HUDEP-2 (cell line): ENCODE measurements around the gene CCR7.
"Not testable (repeated sequence)": the region's sequence is repeated elsewhere in the genome, so short reads cannot be mapped to it uniquely, and the experiment has no call there.

Source experiments
- DNase-seq, 76 experiments: peaks; one replicate each; lab custom pipeline; 2025; ENCODE audit not compliant: unreplicated experiment in 76 of 76; lab: John Stamatoyannopoulos, UW

CCR7 gene

DNA sequence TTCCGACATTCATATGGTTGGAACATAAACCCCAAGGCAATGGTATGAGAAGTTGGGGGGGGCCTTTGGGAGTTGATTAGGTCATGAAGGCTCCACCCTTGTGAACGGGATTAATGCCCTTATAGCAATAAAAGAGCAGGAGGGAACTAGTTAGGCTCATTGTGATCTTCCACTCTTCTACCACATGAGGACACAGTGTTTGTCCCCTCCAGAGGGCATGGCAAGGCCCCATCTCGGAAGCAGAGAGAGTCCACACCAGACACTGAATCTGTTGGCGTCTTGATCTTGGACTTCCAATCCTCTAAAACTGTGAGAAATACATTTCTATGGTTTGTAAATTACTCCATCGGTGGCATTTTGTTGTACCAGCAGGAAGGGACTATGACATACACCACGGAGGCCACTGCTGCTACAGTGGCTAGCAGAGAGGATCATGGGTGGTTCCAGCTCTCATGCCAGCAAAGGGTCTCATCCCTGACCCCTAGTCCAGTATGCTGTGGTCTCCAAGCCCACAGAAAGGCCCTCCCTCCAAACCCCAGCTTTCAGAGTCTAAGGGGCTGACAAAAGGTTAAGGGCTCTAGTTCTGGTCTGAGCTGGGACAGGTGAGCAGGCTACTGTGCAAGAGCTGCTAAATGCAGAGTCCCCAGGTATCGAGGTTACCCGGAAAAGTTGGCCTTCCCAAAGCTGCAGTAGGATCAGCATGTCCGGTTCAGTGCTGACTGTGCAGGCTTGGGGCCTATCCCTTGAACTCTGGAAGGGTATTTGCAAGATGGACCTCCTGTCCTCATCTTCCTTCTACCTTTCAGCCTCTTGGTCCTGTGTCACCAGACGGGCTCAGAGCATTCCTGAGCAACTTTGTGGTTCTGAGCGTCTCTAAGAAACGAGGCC, 12.2 kb downstream of the CCR7 start:
- DNase-seq: no peak

DNA sequence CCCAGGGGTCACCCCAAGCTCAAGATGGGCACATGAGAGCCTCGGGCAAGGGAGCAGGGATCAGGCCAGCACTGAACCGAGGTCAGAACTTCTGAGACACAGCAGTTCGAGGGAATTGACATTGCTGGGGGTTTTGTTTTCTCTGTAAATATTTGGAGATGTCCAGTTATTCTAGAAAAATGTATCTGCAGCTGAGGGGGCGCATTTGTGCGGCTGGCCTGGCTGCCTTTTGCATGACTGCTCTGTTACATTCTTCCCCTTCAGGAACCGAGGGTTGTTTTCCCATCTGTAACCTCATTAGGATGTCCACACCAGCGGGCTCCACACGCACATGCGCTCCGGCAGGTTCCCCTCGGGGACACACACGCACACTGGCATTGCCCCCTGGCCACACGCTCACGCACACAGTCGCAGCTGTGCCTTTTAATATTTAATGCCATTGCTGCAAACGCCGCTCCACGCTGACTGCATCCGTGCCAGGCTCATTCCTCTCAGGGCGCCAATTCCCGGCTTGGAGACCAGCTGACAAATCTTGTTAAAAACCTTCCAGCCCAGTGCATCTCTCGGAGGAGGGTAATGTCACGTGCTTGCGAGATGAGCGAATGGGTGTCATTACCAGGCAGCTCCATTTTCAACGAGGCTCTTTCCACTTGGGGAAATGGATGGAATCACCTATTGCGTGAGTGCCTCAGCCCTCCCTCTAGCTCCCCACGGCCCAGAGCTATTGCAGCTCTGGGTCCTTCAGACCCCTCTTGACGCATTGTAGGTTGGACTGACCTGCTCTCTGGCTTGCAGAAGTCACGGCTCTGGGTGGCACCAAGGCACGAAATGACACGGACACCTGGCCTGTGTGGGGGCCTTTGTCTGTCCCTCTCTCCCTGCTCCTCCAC, 13.1 kb downstream of the CCR7 start:
- no peak for DNase-seq

DNA sequence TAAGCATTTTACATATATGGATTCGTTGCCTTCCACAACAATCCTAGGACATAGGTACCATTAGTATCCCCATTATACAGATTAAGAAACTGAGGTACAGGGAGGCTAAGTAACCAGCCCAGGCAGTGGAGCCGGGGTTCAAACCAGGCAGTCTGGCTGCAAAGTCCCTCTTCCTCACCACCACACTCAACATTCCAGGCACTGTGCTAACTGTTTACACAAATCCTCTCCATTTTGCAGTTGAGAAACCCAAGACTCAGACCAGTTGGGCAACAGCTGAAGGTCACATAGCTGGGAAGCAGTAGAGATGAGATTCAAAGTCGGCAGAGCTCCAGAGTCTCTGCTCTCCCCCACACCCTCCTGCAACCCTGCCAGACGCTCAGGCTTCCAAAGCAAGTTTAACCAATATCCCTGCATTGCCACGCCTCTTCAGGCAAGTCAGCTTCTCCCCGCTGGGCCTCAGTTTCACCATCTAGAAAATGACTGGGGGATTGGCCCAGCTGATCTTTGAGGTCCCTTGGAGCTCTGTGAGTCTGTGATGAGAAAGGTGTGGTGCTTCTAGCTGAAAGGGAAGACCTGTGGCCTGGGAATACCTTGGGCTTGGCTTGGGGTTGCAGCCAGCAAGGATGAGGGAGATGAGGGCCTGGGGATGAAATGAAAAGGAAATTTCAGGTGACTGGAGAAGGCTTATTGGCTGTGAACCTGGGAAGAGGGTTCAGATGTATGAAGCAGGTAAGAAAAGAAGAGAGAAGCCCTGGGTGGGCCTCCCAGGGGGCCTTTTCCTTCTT, 14.0 kb downstream of the CCR7 start:
- no peak for DNase-seq

DNA sequence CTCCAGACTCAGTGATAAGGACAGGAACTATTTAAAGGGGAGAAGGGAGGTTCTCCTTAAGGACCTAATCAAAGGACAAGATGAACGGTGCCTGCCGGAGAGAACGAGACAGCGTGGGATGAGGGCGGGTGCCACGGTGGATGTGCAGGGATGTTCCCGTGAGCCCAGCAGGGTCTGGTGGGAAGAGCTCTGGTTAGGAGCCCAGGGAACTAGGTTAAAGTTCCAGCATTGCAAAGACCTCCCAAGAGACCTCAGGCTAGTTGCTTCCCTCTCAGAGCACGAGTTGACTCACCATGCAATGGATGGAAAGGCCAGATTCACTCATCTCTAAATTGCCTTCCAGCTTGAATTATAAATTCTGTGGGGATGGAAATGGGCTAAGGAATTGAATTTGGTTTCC, 14.7 kb downstream of the CCR7 start:
- no peak for DNase-seq

DNA sequence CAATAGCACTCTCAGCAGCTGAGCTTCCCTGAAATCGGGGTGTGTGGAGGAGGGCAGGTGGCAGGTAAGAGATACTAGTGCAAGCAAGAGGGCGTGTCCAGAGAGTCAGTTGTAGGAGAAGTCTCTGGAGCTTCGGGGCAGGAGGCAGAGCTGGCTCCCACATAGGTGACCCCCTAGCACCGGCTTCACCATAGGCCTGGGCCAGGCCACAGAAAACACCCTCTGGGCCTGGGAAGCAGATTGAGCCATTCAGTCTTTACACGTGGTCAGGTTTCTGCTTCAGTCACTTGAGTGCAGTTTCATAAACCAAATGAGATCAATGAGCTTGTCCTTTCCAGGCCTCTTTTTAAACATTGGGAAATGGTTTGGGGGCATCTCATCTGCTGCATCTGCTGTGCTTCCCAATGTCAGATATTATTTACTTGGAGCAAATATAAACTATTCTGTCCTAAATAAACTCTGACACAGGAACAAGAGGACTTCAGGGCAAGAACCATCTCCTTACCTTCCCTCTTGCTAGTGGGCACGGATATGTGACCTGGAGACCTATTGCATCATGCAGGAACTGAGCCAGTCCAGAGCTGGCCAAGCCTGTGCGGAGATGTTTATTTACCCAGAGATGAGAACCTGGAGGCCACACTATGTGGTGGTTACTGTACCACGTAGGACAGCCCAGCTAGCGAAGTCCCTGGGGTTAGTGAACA, 16.1 kb downstream of the CCR7 start:
- no peak for DNase-seq

DNA sequence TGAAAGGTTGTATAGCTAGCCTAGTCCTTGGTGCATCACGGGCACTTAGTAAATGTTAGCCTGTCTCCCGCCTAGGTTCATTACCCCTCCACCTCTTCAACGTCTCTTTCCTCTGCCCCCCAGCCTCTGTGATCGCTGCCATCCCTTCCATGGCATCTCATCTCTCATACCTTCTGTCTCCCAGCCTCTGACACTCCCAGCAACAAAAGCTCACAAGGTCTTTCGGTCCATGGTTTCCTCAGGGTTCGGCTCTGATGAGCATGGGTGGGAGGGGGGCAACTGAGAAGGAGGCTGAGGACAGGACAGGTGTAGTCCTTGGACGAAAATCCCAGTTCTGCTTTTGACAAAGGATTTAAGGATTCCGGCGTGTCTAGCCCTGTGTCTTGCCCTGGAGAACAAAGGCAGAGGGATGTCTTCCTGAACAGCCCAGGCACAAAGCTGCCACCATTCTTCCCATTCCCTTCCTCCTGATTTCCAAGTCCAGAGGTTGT, 16.7 kb downstream of the CCR7 start:
- no peak for DNase-seq

DNA sequence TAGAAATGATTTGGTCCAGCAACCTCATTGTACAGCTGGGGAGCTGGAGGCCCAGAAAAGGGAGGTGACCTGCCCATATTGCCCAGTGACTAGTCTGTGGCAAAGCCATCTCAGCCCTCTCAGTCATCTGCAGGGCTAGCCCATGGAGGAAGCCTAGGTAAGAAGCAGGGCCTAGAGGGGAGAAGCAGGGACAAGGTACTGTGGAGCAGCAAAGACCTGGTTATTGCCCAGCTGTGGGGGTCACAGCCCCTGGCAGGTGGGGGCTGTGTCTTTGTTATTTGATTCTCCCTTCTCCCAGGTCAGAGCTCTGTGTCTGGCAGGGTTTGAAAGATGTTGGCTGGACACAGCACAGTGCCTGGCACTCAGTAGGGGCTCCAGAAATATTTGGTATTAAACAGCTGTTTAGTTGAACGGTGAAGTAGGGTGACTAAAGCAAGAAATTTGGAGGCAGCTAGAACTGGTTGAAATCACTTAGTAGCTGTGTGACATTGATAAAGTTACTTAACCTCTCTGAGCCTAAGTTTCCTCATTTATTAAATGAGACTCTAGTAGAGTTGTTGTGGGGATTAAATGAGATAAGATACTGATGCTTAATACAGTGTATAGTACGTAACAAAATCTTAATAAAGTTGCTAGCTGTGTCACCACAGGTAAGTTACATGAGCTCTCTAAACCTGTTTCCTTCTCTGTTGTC, 17.3 kb downstream of the CCR7 start:
- no peak for DNase-seq

DNA sequence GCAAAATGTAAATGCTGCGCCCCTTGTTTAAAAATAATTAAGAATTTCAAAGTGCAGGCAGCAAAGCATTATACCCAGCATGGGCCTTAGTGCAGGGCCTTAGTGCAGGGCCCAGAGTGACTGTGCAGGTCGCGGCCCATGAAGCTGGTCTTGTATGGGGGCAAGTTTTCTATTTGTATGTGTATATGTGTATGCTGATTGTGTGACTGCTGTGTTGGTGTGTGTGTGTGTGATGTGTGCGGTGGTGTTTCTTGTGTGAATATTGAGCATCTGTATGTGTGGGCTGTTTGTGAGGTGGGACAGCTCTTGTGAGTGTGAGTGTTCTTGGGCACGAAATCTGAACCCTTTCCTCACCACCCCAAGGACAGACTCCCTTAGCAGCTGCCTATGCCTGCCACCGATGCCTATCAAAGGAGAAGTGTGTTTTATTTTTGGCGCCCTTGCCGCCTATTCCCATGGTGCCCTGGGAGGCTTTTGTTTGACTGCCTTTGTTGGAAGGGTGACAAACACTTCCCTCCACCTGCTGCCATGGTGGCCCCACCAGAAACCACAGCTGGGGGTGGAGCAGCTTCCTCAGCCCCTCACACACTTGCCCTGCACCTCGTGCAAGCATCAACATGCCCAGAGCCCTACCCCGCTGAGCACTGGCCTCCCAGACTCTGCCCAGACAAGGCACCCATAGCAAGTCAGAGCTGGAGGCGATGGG, 18.0 kb downstream of the CCR7 start:
- no peak for DNase-seq

DNA sequence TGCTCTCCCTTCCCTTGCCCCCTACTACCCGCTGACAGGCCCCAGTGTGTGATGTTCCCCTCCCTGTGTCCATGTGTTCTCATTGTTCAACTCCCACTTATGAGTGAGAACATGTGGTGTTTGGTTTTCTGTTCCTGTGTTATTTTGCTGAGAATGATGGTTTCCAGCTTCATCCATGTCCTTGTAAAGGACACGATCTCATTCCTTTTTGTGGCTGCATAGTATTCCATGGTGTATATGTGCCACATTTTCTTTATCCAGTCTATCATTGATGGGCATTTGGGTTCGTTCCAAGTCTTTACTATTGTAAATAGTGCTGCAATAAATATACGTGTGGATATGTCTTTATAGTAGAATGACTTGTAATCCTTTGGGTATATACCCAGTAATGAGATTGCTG, 18.8 kb downstream of the CCR7 start:
- DNase-seq: not testable (repeated sequence)

DNA sequence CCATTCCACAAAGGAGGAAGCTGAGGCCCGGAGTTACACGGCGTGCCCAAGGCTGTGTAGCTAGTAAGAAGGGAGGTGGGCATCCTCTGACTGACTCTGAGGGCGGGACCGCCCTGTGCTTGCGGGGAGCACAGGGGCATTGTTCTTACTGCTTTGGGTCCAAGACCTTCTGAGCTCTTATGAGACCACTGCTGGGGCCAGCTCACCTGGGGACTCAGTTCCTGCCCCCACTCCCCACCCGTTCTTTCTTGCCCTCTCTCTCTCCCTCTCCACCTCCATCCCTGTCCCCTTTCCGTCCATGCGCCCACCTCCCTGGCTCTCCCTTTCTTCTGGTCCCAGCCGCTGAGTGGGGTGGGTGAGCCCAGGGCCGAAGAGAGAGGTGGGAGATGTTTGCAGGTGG, 19.6 kb downstream of the CCR7 start:
- DNase-seq: no peak

DNA sequence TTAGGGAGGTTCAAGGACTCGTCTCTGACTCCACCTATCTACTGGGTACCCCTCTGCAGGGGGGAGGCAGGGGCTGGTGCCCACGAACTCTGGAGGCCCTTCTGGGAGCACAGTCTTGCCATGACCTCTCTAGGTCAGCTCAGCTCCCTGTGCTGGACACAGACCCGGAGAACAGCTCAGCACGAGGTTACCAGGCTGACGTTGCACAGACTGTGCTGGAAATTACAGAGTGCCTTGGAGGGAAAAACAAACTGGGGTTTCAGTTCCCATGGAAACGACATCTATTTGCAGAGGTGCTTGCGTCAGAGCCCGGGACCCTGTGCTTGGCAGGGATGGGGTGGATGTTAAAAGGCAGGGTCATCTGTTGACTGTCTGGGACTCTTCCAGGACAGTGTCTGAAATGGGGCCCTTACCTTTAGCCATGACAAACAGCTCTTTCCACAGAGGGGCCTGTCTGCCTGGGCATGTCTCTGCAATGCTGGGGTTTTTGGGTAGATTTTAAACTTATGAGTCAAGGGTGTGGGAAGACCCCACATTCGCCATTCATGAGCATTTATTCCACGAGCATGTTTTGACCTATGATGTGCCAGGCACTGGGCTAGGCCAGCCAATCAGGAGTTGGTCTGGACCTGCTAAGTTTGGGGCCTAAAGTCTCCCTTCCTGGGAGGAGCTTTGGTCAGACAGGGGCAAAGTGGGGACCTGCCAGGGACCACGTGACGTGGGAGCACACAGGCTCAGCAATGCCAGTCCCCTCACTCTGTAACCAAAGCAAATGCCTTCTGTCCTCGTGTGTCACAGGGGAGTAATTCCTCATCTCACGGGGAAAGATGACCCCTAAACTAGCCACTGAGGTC, 22.5 kb downstream of the CCR7 start:
- DNase-seq: no peak

DNA sequence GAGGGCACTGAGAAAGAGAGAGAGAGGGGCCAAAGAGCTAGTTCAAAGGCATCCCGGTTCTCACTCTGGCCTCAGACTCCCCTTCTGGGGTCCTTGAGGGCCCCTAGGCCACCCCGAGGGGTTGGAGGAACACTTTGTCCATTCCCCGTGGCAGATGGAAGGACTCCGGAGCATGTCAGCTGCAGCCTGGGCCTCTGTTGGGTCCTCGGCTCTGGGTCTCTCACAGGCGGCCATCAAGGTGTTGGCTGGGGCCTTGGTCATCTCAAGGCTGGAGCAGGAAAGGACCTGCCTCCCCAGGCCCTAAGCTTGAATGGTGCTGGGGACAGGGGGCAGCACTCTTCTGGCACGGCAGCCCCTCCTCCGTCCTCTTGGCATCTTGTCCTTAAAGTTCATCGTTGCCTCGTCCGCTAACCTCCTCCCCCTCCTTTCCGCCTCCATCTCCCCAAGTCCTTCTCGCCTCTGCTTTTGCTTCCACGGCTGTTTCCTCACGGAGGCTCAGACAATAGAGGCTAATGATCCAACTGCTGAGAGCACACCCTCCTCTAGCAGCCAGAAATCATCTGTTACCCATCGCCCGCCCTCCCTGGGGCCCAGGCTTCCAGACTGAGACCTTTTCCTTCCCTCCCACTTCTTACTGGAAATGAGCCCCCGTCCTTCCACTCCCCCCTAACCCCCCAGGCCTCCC, 23.3 kb downstream of the CCR7 start:
- DNase-seq: no peak

DNA sequence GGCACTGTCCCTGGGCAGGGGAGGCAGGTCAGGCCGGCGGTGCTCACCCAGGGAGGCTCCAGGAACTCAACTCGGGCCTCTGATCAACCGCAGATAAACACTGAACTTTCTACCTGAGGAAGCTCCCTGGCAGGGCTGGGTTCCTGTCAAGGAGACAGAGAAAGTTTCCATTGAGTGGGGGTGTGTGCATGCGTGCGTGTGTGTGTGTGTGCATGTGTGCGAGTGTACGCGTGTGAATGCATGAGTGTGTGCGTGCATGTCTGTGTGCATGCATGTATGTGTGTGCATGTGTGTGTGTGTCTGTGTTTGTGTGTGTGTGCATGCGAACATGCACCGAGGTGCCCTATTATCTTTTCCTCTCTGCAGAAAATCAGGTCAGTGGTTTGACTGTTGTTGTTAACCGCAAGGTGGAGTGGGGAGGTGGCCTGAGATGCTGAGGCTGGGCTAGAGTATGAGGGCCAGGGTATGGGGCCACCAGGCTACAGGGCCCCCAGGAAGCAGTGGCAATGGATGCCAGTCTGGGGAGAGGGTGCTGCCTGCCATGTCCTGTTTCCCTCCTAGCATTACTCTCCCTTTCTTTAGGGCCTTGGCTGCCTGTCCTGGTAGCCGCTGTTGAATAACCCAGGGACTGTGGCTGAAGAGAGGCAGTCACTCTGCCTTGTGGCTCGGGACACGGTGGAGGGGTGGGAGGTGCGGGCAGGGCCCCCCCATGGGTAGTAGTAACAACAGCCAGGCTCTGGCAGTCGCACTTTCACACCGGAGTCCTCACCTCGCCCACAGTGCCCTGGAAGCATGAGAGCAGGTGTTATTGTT, 24.0 kb downstream of the CCR7 start:
- DNase-seq: no peak

DNA sequence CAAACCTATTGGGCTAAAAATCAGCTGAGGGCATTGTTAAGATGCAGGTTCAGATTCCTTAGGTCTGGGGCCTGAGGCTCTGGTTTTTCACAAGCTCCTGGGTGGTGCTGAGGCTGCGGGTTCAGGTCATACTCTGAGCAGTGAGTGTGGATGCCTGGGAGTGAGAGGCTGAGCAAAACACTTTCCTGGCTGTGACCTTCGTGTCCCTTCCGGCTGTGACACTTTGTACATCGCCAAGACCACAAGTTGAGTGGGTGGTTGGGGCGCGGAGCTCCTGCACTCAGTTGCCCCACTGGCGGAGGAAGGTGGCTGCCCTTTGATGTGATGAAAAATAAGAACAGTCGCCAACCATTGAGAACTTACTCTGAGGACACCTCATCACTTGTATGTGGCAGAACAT, 24.8 kb downstream of the CCR7 start:
- no peak for DNase-seq

DNA sequence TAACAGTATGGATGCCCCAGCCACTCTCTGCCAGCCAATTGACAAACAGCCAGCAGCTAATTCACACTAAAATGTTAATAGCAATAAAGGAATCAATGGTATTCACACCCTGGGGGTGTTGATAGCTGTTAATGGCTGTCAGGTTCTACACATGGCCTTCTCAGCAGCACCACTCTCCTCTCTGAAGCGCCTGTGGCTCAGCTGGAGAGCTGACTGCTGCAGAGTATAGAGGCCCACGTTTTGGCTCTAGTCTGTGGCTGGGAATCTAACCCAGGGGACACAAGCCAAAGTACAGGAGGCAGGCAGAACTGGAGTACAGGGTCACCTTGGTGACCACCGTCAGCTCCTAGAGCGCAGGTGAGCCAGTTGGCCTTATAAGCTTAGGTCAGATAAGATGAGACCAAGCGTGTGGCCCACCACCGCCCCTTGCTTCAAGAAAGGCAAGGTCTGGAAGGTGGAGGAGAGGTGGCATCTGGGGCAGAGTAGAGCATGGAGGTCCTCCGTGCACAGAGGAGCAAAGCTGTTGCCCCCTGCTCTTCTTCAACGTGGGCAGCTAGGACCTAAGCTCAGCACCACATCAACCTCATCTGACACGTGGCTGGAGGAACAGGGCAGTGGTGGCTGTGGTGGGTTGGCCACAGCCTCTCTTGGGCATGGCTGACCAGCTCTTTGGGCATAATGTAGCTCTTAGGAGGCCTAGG, 25.4 kb downstream of the CCR7 start:
- no peak for DNase-seq
